Peyer's patch (tissue), 4 donors: ENCODE results near the gene MPZL3.

Experiments used
- POLR2A ChIP-seq, 2 donors: fragments of 450-650 bp; IDR thresholded peaks; one replicate each; pipeline ENCODE4 v1.5.1; 2017; ENCODE audit warnings: antibody characterized with exemption in 2 of 2, mild to moderate bottlenecking in 2 of 2, moderate library complexity in 2 of 2
- TF ChIP-seq, protein P1 (sequence below), 6 experiments: fragments of 450-650 bp in 4 of 6; fragments of 200-600 bp in 2 of 6; sonication (generic) in 1 of 6; IDR thresholded peaks; one replicate each; pipeline ENCODE4 v1.5.1; 2017 to 2019; ENCODE audit warnings: antibody characterized with exemption in 6 of 6, mild to moderate bottlenecking in 3 of 6, moderate library complexity in 1 of 6

DNA sequence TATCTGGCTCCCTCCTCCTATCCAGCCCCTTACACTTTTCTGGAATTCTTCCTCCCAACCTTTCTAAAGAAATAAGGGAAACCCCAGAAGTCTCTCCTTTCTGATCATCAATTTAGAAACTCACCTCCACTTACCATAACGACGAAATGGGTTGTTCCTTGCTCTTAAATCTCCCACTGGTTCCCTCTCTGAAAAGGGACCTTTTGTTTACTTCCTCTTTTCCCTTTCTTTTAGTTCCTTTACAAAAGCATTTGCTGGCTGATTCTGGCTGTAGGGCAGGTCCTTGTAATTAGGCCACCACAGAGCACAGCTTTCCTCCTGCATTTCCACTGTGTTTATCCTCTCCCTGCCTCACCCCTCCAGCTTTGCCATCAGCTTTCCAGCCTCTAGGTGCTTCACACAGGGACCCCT is 39.4 kb downstream of the MPZL3 start:
- TF ChIP-seq, protein P1, sequence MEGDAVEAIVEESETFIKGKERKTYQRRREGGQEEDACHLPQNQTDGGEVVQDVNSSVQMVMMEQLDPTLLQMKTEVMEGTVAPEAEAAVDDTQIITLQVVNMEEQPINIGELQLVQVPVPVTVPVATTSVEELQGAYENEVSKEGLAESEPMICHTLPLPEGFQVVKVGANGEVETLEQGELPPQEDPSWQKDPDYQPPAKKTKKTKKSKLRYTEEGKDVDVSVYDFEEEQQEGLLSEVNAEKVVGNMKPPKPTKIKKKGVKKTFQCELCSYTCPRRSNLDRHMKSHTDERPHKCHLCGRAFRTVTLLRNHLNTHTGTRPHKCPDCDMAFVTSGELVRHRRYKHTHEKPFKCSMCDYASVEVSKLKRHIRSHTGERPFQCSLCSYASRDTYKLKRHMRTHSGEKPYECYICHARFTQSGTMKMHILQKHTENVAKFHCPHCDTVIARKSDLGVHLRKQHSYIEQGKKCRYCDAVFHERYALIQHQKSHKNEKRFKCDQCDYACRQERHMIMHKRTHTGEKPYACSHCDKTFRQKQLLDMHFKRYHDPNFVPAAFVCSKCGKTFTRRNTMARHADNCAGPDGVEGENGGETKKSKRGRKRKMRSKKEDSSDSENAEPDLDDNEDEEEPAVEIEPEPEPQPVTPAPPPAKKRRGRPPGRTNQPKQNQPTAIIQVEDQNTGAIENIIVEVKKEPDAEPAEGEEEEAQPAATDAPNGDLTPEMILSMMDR (IDR thresholded peaks at IDR 0.05), result no peak
- TF ChIP-seq POLR2A (IDR thresholded peaks at IDR 0.05), result no peak
